AG08395 (cell line): Measurements from ENCODE around the gene GTF2I.
"Not testable (repeated sequence)": the region's sequence is repeated elsewhere in the genome, so short reads cannot be mapped to it uniquely, and the experiment has no call there.

Source experiments
- DNase-seq: peaks from one replicate; pipeline ENCODE4 v3.0.0; 2012; ENCODE audit warnings: mixed read lengths, low spot score

GTF2I gene

DNA sequence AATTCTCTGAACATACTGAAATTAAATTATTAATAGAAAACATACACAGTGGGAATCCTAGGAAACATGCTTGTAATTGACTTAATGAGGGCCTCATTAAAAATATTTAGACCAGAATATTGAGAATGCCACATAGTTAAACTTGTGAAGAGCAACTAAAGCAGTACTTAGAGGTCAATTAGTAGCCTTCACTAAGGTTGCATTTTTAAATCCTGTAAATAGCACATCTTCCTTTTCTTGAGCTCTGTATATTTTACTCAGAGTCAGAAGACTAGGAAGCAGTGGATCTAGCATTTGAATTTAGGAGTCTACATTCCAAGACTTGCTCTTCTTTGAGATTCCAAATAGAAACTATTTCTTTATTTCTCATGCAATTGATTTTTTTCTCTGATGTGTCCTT is 56.0 kb downstream of the GTF2I start:
- DNase-seq, result no peak

DNA sequence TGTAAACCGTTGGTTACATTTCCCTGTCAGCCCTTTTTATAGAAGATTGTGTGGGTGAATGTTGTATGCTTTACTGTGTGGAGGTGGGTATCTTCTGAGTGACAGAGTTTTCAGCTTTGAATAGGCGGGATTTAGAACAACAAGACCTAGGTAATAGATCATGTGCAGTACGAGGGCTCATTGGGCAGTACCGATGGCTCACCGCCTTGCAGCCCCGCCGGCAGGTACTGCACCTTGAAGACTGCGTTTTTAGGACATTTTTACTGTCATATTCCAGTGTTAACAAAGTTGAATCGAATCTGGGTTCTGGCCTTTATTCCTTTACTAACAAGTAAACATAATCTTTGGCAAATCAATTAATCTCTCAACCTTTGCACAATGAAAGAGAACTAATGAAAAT is 60.4 kb downstream of the GTF2I start:
- no peak for DNase-seq

DNA sequence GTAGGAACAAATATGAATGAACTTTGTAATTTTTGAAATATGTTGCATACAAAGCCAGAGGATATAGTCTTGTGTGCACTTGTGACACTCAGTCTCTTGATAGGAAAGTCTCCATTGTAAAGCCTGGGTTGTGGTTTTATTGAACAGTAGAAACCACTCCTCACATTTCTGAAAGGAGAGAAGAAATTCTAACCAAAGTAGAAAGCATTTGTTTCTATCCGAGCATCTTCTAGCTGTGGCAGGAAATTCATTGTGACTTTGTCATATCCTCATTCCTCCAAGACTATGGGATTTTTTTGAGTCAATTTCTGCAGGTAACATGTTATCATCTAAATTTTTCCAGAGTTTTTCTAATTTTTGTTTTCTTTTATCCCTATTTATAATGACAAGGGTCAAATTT is 60.8 kb downstream of the GTF2I start:
- DNase-seq, result no peak

DNA sequence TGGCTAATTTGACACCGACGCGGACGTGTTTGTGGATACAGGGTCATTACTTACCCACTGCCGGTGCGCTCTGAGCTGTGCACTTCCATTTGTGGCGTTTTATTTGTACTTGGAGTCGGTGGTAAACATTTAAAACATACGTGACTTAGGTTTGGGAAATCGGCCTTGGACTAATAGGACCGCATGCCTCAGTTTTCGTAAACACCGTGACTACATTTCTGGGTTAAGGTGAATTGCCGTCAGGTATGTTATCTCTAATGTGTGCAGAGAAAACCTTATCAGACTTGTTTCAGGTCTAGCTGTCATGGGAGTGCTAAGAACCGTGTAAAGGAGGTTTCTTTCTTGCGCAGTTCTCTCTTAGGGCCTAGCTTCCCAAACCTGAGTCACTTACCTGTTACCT is 64.6 kb downstream of the GTF2I start:
- DNase-seq, result no peak

DNA sequence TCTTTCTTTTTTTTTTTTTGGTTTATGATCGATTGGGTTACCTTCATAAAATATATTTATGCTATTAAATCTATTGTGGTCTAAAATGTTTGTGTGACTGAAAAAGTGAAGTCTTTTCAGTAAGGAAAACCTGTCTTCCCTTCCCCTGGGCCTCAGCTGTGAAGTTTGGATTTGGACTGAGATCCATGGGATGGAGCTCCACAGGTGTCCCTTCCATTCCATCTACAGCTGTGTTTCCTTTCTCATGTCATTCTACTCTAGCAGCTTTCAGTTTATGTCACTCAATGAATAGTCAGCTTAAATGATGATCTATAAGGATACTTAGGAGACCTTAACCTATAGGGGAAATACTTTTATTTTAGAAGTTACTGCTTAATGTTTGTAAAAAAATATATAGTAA is 68.3 kb downstream of the GTF2I start:
- no peak for DNase-seq

DNA sequence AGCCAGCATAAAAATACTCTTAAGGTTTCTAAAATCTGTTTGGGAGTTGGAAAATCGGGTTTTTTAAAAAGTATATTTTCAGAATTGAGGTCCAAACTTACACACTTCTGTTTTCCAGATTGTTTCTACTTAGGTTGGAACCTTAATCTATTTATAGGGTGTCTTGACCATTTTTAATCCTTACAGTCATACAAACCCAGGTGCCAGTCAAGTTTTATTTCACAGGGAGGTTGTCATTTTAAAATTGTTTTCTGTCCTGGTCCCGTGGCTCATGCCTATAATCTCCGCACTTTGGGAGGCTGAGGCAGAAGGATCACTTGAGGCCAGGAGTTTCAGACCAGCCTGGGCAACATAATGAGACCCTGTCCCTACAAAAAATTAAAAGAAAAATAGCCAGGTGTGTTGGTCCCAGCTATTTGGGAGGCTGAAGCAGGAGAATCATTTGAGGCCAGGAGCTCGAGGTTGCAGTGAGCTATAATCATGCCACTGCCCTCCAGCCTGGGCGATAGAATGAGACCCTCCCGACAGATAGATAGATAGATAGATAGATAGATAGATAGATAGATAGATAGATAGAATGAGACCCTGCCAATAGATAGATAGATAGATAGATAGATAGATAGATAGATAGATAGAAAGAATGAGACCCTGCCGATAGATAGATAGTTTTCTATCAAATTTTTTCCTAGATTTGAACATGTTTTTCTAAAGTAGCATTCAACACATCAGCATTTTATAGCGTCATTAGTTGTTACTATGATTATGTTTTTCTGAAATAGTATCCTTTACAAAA is 69.0 kb downstream of the GTF2I start:
- DNase-seq, result no peak

DNA sequence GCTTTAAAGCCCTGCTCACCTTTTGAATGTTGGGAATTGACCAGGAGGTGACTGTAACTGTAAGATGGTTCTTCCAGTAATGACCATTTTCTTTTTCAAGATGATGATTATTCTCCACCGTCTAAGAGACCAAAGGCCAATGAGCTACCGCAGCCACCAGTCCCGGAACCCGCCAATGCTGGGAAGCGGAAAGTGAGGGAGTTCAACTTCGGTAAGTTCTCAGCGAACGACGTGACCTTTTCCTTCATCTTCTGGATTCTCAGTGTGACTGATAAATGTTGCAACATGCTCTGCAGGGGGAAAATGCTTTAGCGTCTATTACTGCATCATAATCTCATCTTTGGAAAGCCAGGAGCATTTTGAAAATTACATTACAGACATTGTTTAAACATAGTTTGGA is 71.2 kb downstream of the GTF2I start:
- DNase-seq, result not testable (repeated sequence)

DNA sequence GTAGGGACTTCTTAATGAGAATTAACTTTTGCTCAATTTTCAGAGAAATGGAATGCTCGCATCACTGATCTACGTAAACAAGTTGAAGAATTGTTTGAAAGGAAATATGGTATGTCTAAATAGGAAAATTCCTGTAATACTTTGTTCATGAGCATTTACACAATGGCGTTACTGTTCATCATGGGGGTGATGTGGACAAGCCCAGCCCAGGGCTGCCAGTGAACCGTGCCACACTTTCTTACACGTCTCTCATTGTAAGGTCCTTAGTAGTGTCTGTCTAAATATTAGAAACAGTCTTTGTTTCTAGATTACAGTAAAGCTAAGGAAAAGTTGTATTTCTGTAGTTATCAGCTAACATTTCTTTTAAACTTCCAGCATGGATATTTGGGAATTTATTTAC is 72.7 kb downstream of the GTF2I start:
- not testable (repeated sequence) for DNase-seq

DNA sequence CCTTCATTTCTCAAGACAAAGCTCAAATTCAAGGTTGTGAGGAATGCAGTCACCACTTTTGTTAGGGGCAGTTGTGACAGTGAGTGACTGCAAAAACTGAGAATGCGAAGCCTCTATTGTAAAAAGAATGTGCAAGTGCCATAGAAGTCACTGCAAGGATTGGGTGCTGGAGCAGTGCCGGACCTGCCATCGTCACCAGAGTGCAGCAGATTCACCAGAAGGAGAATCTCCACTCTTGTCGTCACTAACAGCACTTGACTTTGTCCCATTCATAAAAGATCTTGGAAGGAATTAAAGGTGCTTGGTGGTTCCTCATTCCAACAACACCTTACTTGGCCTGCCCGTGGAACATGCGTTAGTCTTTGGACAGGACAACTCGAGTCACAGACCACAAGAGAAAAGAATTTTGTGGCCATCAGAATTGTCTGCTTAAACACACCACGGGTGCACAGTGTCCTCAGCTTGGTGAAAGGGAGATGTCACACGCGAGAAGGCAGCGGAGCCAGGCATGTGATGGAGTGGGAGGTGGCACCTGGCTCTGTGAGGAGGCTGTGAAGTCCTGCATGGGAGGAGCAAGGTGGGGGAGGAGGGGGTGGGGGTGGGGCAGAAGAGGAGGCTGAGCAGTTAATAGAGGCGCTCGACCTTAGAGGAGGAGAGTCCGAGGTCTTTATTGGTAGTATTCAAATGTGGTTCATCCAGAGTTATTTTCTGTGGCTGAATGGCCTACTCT is 82.6 kb downstream of the GTF2I start:
- DNase-seq, result not testable (repeated sequence)

DNA sequence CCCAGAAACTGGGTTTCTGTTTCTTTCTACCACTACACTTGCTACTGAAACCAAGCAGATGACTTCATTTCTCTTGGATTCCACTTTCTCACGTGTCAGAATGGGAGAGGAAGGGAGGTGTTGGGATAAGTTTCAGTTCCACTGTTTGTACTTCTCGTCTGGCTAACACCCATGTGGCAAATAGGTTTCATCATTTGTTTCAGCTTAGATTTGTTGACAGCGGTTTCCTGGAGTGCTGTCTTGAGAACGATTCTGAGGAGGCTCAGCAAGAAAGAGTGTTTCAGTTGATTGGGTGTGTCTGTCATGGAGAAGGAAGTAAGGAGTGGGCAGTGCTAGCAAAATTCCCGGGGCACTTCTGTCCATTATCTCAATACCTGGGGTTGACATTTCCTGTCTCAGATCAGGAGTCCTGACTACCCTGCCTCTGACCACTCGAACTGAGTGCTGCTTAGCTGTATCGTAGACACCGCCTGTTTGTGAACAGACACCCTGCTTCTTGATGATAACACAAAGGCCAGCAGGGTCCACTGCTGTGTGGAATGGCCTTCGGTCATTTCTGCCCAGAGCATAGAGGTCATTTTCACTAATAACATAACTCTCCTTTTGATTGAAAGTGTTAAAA is 86.5 kb downstream of the GTF2I start:
- not testable (repeated sequence) for DNase-seq

DNA sequence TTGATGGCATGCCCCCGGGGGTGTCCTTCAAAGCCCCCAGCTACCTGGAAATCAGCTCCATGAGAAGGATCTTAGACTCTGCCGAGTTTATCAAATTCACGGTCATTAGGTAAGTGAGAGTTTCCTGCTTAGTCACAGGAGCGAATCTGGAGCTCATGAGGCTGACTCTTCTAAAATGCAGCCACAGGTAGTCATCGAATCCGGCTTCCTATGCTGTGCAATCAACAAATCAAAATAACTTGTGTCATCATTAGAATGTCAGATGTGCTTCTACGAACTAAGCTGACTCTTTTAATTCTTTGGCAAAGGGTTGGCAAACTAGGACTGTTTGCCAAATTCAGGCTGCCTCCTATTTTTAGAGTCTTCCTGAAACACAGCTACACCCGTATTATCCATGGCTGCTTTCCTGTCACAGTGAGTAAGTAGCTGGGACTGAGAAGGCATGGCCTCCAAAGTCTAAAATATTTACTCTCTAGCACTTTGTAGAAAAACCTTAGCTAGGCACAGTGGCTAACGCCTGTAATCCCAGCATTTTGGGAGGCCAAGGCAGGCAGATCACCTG is 96.5 kb downstream of the GTF2I start:
- DNase-seq, result not testable (repeated sequence)

DNA sequence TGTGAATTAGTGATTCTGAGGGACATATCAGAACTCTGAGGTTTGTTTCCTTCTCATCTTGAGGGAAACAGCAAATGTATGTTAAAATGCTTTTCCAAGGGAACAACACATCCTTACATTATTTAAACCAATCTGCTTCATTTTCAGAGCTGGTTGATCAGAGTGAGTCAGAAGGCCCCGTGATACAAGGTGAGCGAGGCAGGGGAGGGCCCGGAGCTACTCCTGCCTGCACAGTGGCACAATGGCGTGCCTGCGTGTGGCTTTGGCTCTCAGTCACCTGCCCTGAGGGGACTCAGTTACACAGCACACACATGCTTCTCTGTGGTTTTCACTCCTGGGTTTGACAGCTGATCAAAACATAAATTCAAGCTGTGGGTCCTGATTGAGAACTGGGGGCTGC is 99.2 kb downstream of the GTF2I start:
- not testable (repeated sequence) for DNase-seq

DNA sequence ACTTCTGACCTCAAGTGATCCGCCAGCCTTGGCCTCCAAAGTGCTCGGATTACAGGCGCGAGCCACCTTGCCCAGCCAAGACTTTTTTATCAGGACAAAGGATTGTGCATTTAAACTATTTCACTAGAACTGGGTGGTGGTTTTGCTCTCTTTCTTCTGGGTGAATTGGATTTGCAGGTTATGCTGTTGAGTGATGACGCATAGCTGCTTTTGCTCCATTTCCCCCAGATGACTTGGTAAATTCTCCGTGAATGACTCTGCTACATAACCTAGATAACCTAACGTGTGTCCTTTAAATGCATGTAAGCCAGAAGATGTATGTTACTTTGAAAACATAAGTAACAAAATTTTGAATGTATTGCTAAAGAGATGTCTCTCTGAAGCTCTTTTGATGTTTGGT is 100.8 kb downstream of the GTF2I start:
- not testable (repeated sequence) for DNase-seq

DNA sequence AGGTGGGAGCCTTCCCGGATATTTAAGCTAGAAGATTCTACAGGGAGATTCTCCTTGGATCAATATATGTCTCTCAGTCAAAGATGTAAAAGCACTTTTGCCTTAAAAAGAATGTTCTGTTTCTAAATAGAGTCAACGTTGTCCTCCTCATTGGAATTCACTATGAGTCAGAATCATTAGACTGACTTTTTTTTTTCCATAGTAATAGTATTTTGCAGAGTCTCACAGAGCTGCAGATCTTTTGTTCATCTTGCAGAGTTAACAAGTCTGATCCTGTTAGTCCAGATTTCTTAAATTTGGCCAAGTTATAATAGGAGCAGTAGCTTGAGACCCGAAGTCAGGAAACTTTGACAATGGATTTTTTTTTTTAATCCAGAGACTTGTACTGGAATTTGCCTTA is 101.5 kb downstream of the GTF2I start:
- not testable (repeated sequence) for DNase-seq

DNA sequence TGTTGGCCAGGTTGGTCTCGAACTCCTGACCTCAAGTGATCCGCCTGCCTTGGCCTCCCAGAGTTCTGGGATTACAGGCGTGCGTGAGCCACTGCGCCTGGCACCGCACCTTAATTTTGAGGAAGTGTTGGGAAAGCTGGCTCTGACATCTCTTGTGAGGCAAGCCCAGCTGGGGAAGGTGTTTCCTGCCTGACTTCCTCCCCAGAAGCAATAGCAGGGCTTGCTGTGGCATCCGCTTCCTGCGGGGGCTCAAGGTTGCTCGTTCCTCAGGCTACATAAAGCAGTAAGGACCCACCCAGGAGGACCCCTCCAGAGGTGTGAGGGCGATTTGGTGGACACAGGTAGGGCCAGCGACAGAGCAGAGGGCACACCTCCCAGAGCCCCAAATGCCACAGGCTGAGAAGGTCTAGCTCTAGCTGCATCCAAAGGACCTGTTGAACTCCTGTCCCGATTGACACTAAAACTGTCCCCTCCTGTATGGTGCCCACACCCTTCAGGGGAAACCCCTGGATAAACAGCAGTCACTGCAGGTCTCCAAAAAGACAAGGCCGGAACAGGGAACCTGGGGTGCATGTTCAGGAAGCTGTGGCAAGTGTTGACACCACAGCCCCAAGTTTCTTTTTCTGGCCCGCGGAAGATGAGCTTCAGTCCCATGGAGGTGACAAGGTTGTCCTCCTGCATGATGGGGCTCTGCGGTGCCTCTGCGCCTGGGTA is 107.8 kb downstream of the GTF2I start:
- not testable (repeated sequence) for DNase-seq

DNA sequence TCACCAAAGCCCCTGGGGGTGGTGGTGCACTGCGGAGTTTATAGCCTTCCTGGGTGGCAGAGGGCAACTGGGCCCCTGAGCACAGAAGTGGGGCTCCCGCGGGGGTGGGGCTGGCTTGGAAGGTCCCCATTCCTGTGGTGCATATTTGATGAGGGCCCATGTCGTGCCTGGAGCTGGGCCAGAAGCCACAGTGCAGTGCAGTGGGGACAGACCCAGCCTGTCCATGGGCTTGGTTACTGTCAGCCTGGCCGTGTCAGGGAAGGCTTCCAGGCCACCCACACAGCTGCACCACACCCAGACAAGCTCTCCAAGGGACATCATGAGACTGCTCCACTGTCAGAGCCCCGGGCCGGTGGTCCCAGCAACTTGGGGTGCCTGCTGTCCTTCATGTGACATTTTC is 109.0 kb downstream of the GTF2I start:
- DNase-seq, result not testable (repeated sequence)

DNA sequence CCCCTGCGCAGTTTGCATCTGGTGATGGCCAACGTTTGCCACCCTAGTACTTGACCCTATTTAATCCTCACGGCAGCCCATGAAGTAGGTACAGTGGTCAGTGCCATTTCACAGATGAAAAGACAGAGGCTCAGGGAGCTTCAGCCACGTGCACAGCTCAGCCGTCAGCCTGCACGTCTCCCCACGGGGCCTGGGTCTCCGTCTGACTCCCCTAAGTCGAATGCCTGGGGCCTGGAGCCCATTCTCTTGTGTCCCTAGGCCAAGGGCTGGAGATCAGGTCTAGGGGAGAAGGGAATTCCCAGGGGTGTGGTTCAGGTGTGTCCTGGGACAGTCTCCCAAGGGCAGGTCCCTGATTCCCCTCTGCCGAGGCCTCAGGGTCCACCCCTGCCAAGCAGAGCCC is 109.5 kb downstream of the GTF2I start:
- DNase-seq, result not testable (repeated sequence)

DNA sequence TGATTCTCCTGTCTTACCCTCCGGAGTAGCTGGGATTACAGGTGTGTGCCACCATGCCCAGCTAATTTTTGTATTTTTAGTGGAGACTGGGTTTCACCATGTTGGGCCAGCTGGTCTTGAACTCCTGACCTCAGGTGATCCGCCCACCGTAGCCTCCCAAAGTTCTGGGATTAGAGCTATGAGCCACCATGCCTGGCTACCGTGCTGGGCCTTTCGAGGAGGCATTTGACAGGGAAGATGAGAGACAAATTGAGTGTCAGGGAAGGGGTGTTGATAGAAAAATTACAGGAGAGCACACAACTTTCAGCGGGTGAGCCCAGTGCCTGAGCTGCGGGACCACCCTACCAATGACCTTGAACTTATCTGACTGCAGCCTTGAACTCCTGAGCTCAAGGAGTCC is 112.5 kb downstream of the GTF2I start:
- DNase-seq, result not testable (repeated sequence)

DNA sequence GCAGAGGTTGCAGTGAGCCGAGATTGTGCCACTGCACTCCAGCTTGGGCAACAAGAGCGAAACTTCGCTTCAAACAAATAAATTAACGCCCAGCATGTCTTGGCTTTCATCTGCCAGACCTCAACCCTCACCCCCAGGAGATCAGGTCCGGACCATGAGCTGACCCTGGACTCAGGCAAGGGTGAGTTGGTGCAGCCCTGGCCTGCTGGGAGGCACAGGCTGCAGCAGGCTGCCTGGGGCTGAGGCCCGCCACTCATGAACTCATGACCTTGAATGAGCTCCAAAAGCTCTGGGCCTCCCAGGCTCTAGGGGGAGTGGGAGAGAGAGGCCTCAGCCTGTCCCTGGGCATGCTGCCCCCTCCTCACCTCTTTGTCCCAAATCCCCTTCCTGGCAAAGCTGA is 114.6 kb downstream of the GTF2I start:
- DNase-seq, result not testable (repeated sequence)

DNA sequence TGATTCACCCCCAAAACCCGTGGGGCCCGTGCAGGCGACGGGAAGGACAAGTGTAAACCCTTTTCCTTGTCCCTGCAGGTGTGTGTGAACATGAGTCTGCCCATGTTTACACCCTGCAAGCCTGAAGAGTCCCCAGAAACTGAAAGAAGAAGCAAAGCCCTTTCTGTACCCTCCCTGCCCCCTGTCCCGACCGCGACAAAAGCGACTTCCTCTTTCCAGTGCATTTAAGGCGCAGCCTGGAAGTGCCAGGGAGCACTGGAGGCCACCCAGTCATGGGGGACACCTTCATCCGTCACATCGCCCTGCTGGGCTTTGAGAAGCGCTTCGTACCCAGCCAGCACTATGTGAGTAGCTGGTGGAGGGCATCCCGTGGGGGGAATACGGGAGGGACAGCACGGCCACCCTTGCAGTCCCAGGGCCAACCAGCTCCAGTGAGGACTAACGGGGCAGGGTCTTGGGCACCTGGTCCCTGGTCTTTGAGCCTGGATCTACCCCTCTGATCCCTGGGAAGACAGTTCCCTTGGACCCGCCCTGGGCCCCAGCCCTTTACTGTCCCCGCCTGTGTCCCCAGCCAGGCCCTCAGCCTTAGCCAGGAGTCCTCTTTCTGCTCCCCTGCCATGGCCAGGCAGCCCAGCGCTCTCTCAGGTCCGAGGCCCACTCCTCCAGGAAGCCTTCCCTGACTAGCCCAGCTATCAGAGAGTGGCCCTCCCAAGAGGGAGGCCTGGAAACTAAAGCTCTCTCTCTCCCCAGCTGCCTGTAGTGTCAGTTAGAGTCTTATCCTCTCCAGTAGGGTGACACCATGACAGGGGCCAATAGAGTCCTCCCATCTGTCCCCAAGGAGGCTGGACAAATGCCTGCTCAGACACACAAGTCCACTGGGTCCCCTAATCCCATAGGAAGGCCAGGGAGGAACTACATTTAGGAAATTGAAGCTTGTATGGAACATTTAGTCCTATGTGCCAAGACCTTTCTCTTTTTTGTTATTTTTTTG is 116.5 kb downstream of the GTF2I start, which contains the start of gene NCF1:
TSS of gene NCF1 (plus strand) at position 252 of the 991 bp plus-strand sequence. CDS start at position 273, 21 bp downstream.
- DNase-seq, result not testable (repeated sequence)

DNA sequence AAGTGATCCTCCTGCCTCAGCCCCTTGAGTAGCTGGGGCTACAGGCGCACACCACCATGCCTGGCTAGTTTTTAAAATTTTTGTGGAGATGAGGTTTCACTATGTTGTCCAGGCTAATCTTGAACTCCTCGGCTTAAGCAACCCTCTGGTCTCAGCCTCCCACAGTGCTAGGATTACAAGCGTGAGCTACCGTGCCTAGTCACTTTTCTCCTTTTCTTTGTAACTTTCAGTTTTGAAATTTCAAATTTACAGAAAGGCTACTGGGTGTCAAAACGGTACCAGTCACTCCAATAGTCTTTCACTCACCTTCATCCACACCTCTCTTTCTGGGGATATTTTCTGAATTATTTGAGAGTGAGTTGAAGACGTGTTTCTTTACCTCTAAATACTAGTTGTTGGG is 117.6 kb downstream of the GTF2I start:
- not testable (repeated sequence) for DNase-seq
